Measurements from ENCODE around the gene ETV3. TPM values are rescaled to one million over a fixed set of nuclear protein-coding genes. Genes with fewer than 3 reads are reported as not detected.

Gene ETV3
- polyA plus RNA-seq, 1 experiment: 10.0 TPM

GRCh38 chr1:157147037-157147436 is 8.8 kb upstream of the ETV3 start:
- TF ChIP-seq CTCF (IDR thresholded peaks at IDR 0.05; ENCODE audit: low read depth, low read length): no peak
- DNase-seq (ENCODE audit: low read depth, low spot score): no peak
- CTCF ChIA-PET: interaction anchor here (13.4 to 17.3 kb wide), 2 partner anchors 8 to 59 kb away, joined by 213 to 406 read pairs; no protein-coding TSS in a partner anchor
- Histone ChIP-seq H3K4me3 (ENCODE audit: low read depth, low read length) (no peak overlapping the region), H3K27ac (ENCODE audit: low read depth, low read length) (no peak overlapping the region), H3K27me3 (ENCODE audit: control insufficient read depth, insufficient read depth, low read length) (no peaks in the 10 kb centered on the region), H3K9me3 (ENCODE audit: control insufficient read depth, insufficient read depth, low read length) (no peaks in the 10 kb centered on the region)
- POLR2A ChIA-PET: no interaction called here

DNA sequence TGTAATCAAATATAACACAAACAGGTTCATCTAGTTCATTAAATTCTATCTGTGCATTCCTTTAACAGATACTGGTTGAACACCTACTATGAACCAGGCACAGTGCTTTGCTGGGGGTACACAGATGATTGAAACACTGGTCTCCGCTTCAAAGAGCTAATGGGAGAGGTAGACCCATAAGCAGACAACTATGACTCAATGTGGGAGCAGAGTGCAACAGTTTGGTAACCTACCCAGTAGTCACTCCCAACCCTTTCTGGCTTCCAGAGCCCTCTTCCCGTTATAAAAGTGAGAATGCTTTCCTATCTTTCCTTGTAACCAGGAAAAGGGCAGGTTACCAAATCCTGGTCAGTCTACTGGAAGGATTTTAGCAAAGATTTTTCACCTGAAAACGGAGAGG is 8.0 kb upstream of the ETV3 start:
- no peak for TF ChIP-seq CTCF (IDR thresholded peaks at IDR 0.05; ENCODE audit: low read depth, low read length)
- H3K9me3 ChIP-seq (ENCODE audit: control insufficient read depth, insufficient read depth, low read length): no peaks in the 10 kb centered on the region
- POLR2A ChIA-PET: no interaction called here
- no peak overlapping the region for H3K4me3 ChIP-seq (ENCODE audit: low read depth, low read length)
- CTCF ChIA-PET: interaction anchor here (13.4 to 17.3 kb wide), 2 partner anchors 9 to 58 kb away, joined by 213 to 406 read pairs; no protein-coding TSS in a partner anchor
- DNase-seq (ENCODE audit: low read depth, low spot score): no peak
- no peak overlapping the region for H3K27ac ChIP-seq (ENCODE audit: low read depth, low read length)
- H3K27me3 ChIP-seq (ENCODE audit: control insufficient read depth, insufficient read depth, low read length): no peaks in the 10 kb centered on the region

- no peak for DNase-seq (ENCODE audit: low read depth, low spot score)
- TF ChIP-seq CTCF (IDR thresholded peaks at IDR 0.05; ENCODE audit: low read depth, low read length): no peak
- H3K27ac ChIP-seq (ENCODE audit: low read depth, low read length): no peak overlapping the region
- no peaks in the 10 kb centered on the region for H3K27me3 ChIP-seq (ENCODE audit: control insufficient read depth, insufficient read depth, low read length)
- ChIA-PET CTCF (interaction anchor here (17.3 kb wide), 1 partner anchor 10 kb away, joined by 213 read pairs; no protein-coding TSS in a partner anchor), POLR2A (no interaction called here)
- H3K9me3 ChIP-seq (ENCODE audit: control insufficient read depth, insufficient read depth, low read length): no peaks in the 10 kb centered on the region
- no peak overlapping the region for H3K4me3 ChIP-seq (ENCODE audit: low read depth, low read length)
Measured at GRCh38 chr1:157145076-157145475, 6.9 kb upstream of the ETV3 start.

DNA sequence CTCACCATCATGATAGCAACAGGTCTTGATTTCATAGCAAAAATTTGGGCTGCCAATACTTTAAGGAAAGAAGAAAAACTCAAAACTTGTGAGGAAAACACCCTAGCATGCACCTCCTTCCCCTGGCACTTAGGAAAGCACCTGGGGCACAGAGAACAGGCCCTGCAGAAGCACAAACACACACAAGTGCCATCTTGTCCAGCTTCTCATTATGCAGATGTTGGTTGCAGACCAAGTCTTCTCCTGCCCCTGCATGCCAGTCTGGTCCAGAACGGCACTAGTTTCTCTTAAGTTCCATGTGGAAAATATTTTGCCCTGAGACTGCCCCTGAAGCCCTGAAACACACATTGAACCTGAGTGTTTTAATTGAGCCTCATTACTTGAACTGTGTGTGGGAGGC is 6.3 kb upstream of the ETV3 start:
- DNase-seq (ENCODE audit: low read depth, low spot score): no peak
- CTCF ChIA-PET: interaction anchor here (17.3 kb wide), 1 partner anchor 11 kb away, joined by 213 read pairs; no protein-coding TSS in a partner anchor
- H3K27ac ChIP-seq (ENCODE audit: low read depth, low read length): no peak overlapping the region
- H3K27me3 ChIP-seq (ENCODE audit: control insufficient read depth, insufficient read depth, low read length): no peaks in the 10 kb centered on the region
- TF ChIP-seq CTCF (IDR thresholded peaks at IDR 0.05; ENCODE audit: low read depth, low read length): no peak
- POLR2A ChIA-PET: no interaction called here
- no peak overlapping the region for H3K4me3 ChIP-seq (ENCODE audit: low read depth, low read length)
- no peaks in the 10 kb centered on the region for H3K9me3 ChIP-seq (ENCODE audit: control insufficient read depth, insufficient read depth, low read length)

- ChIA-PET CTCF (interaction anchor here (0.8 to 17.3 kb wide), 3 partner anchors 13 to 55 kb away, joined by 3 to 213 read pairs (median 4); no protein-coding TSS in a partner anchor), POLR2A (interaction anchor here (0.7 kb wide), 2 partner anchors 9 to 32 kb away, joined by 3 to 5 read pairs; no protein-coding TSS in a partner anchor)
- H3K27me3 ChIP-seq (ENCODE audit: control insufficient read depth, insufficient read depth, low read length): no peaks in the 10 kb centered on the region
- no peak overlapping the region for H3K4me3 ChIP-seq (ENCODE audit: low read depth, low read length)
- no peak overlapping the region for H3K27ac ChIP-seq (ENCODE audit: low read depth, low read length)
- peaks cover 1% of the 10 kb centered on the region; the same call in 1 of the 2 replicates for H3K9me3 ChIP-seq (ENCODE audit: control insufficient read depth, insufficient read depth, low read length)
- no peak for TF ChIP-seq CTCF (IDR thresholded peaks at IDR 0.05; ENCODE audit: low read depth, low read length)
- no peak for DNase-seq (ENCODE audit: low read depth, low spot score)
Measured at GRCh38 chr1:157142765-157143423, 4.7 kb upstream of the ETV3 start.
